Esophagus squamous epithelium (tissue), 4 donors: ENCODE measurements around the gene TAP2.

Source experiments
- POLR2A ChIP-seq, 4 donors: fragments of 450-650 bp; IDR thresholded peaks; one replicate each; pipeline ENCODE4 v1.6.1; 2017; ENCODE audit warnings: antibody characterized with exemption in 4 of 4, mild to moderate bottlenecking in 4 of 4, moderate library complexity in 3 of 4
- TF ChIP-seq, protein P1 (sequence below), 6 experiments: fragments of 450-650 bp in 4 of 6; fragments of 200-600 bp in 2 of 6; sonication (generic) in 2 of 6; IDR thresholded peaks; one replicate each; pipeline ENCODE4 v1.5.1; 2016 to 2019; ENCODE audit warnings: antibody characterized with exemption in 6 of 6, mild to moderate bottlenecking in 4 of 6, moderate library complexity in 4 of 6

DNA sequence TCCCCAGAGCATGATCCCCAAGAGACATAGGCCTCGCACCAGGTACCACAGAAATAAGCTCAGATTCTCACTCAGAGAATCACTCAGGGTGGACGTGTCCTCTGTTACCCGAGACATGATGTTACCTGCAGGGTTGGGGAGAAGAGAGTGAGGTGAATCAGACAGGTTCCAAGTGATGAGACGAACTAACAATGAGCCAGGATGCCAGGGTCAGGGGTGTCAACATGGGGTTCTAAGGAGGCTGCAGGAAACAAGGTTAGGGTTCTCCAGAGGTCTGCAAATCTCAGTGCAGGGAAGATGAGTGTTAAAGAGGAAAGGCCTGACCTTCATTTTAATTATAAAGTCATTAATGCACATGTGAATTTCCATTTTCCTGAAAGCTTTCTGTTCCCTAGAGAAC is 12.5 kb upstream of the TAP2 start:
- TF ChIP-seq, protein P1, sequence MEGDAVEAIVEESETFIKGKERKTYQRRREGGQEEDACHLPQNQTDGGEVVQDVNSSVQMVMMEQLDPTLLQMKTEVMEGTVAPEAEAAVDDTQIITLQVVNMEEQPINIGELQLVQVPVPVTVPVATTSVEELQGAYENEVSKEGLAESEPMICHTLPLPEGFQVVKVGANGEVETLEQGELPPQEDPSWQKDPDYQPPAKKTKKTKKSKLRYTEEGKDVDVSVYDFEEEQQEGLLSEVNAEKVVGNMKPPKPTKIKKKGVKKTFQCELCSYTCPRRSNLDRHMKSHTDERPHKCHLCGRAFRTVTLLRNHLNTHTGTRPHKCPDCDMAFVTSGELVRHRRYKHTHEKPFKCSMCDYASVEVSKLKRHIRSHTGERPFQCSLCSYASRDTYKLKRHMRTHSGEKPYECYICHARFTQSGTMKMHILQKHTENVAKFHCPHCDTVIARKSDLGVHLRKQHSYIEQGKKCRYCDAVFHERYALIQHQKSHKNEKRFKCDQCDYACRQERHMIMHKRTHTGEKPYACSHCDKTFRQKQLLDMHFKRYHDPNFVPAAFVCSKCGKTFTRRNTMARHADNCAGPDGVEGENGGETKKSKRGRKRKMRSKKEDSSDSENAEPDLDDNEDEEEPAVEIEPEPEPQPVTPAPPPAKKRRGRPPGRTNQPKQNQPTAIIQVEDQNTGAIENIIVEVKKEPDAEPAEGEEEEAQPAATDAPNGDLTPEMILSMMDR (IDR thresholded peaks at IDR 0.05), result no peak
- TF ChIP-seq POLR2A (IDR thresholded peaks at IDR 0.05), result no peak
